Daoy (cell line): ENCODE measurements around the gene MRPL1. TPM values are rescaled to one million over a fixed set of nuclear protein-coding genes. Genes with fewer than 3 reads are reported as not detected.
"Not testable (repeated sequence)": the region's sequence is repeated elsewhere in the genome, so short reads cannot be mapped to it uniquely, and the experiment has no call there.

Experiments
- DNase-seq: peaks from one replicate; pipeline ENCODE4 v3.0.0-alpha.2; 2015; ENCODE audit warnings: low read depth
- total RNA-seq: library from RNA; depleted of rRNA; stranded (reverse); fragments of >200 nt; shearing (Covaris generic); gene quantifications from 2 replicates; pipeline ENCODE4 v1.2.3, GENCODE V29; 2014

MRPL1 gene
- total RNA-seq, 1 experiment from 2014 or later: 37.4 TPM

- DNase-seq: no peak
Measured at GRCh38 chr4:77849278-77849965, 13.2 kb upstream of the MRPL1 start.

GRCh38 chr4:77852892-77853495 lies 9.6 kb upstream of the MRPL1 start:
- no peak for DNase-seq

GRCh38 chr4:77854431-77855111 lies 8.1 kb upstream of the MRPL1 start:
- no peak for DNase-seq

GRCh38 chr4:77856152-77856551 lies 6.5 kb upstream of the MRPL1 start:
- DNase-seq: no peak

- DNase-seq: no peak
Measured at GRCh38 chr4:77859256-77859655, 3.4 kb upstream of the MRPL1 start.

- DNase-seq: no peak
Measured at GRCh38 chr4:77861495-77861894, 1.1 kb upstream of the MRPL1 start.

- not testable (repeated sequence) for DNase-seq
Measured at GRCh38 chr4:77863341-77863740, 711 bp downstream of the MRPL1 start.

GRCh38 chr4:77865259-77865658 lies 2.6 kb downstream of the MRPL1 start:
- no peak for DNase-seq

GRCh38 chr4:77872723-77873445 lies 10.3 kb downstream of the MRPL1 start:
- DNase-seq: no peak

- DNase-seq: no peak
Measured at GRCh38 chr4:77877167-77877566, 14.5 kb downstream of the MRPL1 start.

- DNase-seq: no peak
Measured at GRCh38 chr4:77877771-77878565, 15.3 kb downstream of the MRPL1 start.

GRCh38 chr4:77880784-77881183 lies 18.2 kb downstream of the MRPL1 start:
- DNase-seq: no peak

- no peak for DNase-seq
Measured at GRCh38 chr4:77881460-77882295, 19.0 kb downstream of the MRPL1 start.

- DNase-seq: no peak
Measured at GRCh38 chr4:77893451-77893850, 30.8 kb downstream of the MRPL1 start.

- no peak for DNase-seq
Measured at GRCh38 chr4:77899607-77900006, 37.0 kb downstream of the MRPL1 start.

GRCh38 chr4:77903186-77903585 lies 40.6 kb downstream of the MRPL1 start:
- no peak for DNase-seq

- no peak for DNase-seq
Measured at GRCh38 chr4:77905651-77906263, 43.1 kb downstream of the MRPL1 start.

- DNase-seq: no peak
Measured at GRCh38 chr4:77910676-77911075, 48.0 kb downstream of the MRPL1 start.

- DNase-seq: no peak
Measured at GRCh38 chr4:77911091-77911490, 48.5 kb downstream of the MRPL1 start.

- DNase-seq: no peak
Measured at GRCh38 chr4:77911842-77912450, 49.3 kb downstream of the MRPL1 start.
